Transverse colon (tissue), 4 donors: ENCODE data around the gene LRRC37A3. TPM values are rescaled to one million over a fixed set of nuclear protein-coding genes. Genes with fewer than 3 reads are reported as not detected.
"Not testable (repeated sequence)": the region's sequence is repeated elsewhere in the genome, so short reads cannot be mapped to it uniquely, and the experiment has no call there.

ENCODE experiments used
- DNase-seq: peaks from one replicate; pipeline ENCODE4 v3.0.0-alpha.2; 2019
- H3K27ac ChIP-seq, 4 donors: fragments of 200-600 bp; sonication (generic); 2 replicates each; pipeline ENCODE4 v1.5.1; 2016 to 2018; ENCODE audit warnings: inconsistent platforms in 4 of 4
- H3K27me3 ChIP-seq: fragments of 200-600 bp; sonication (generic); 2 replicates; pipeline ENCODE4 v1.5.1; 2017; ENCODE audit warnings: inconsistent platforms
- H3K36me3 ChIP-seq, 4 donors: fragments of 200-600 bp; sonication (generic); 2 replicates each; pipeline ENCODE4 v1.5.1; 2017 to 2019; ENCODE audit warnings: inconsistent platforms in 4 of 4
- H3K4me1 ChIP-seq, 4 donors: fragments of 200-600 bp; sonication (generic); 2 replicates each; pipeline ENCODE4 v1.5.1; 2017 to 2020; ENCODE audit warnings: inconsistent platforms in 4 of 4
- H3K4me3 ChIP-seq, 4 donors: fragments of 200-600 bp; sonication (generic); 1 replicate in 1 of 4; 2 replicates in 3 of 4; pipeline versions ENCODE4 v1.5.1 to v1.6.1; 2017 to 2019; ENCODE audit warnings: inconsistent platforms in 4 of 4
- H3K9me3 ChIP-seq, 2 donors: fragments of 200-600 bp; sonication (generic); 2 replicates each; pipeline ENCODE4 v1.5.1; 2017 to 2019; ENCODE audit warnings: inconsistent platforms in 2 of 2
- CTCF ChIP-seq, 5 experiments: fragments of 200-600 bp in 3 of 5; fragments of 450-650 bp in 2 of 5; sonication (generic) in 3 of 5; IDR thresholded peaks; 1 replicate in 2 of 5; 2 replicates in 3 of 5; pipeline ENCODE4 v1.5.1; 2016 to 2017; ENCODE audit warnings: antibody characterized with exemption in 5 of 5, inconsistent platforms in 3 of 5, mild to moderate bottlenecking in 2 of 5, moderate library complexity in 1 of 5
- EP300 ChIP-seq: sonication (generic); formaldehyde crosslinking; IDR thresholded peaks from one replicate; pipeline ENCODE4 v1.6.1; 2017; ENCODE audit warnings: antibody characterized with exemption, low read depth
- POLR2A ChIP-seq: fragments of 450-650 bp; IDR thresholded peaks from one replicate; pipeline ENCODE4 v1.6.1; 2016; ENCODE audit warnings: antibody characterized with exemption, mild to moderate bottlenecking, moderate library complexity
- POLR2AphosphoS5 ChIP-seq, 3 donors: sonication (generic); formaldehyde crosslinking; IDR thresholded peaks; one replicate each; pipeline ENCODE4 v1.6.1; 2016; ENCODE audit warnings: antibody characterized with exemption in 3 of 3
- WGBS, 2 donors: methylation state at CpG; one replicate each; pipeline ENCODE4 v1.1.5; 2018; ENCODE audit warnings: low coverage in 1 of 2; 5-methylcytosine and 5-hydroxymethylcytosine counted together
- in situ Hi-C, 4 donors: fragments of 200-750 bp; cut with MboI; loops; one replicate each; pipeline versions ENCODE4 v1.15.0 to v1.15.1; 2017; ENCODE audit warnings: low sequenced_read_pairs in 3 of 4, low pct_ligation_motif_present in 1 of 4, low pct_unique_long_range_greater_than_20kb in 1 of 4
- intact Hi-C: fragments of 100-400 bp; cut with DNase I; formaldehyde crosslinking; loops from one replicate; pipeline ENCODE4 v1.15.1; 2023; ENCODE audit warnings: low total_unique reads
- total RNA-seq, 4 donors: library from RNA; depleted of rRNA; stranded (reverse); fragments of >200 nt; gene quantifications; one replicate each; pipeline ENCODE4 v1.1.0, GENCODE V29; 2016

The LRRC37A3 gene
- total RNA-seq, 4 donors from 2014 or later = 0.37 to 5.2 (median 4.7) TPM

- in situ Hi-C loops (no loop called here), intact Hi-C loops (no loop called here)
- Histone ChIP-seq H3K27ac (peak overlapping the region; percentile 95 to 98 (median 96)), H3K4me1 (peaks cover 0 to 10% (median 6%) of the 10 kb centered on the region in 4 donors), H3K27me3 (no peaks in the 10 kb centered on the region), H3K4me3 (peak overlapping the region; percentile 62 to 91 (median 75)), H3K36me3 (no peaks in the 10 kb centered on the region), H3K9me3 (no peaks in the 10 kb centered on the region)
- 81 to 91% methylated on average over 7 to 9 of the region's 9 CpGs for WGBS, 2 donors
- no peak for DNase-seq
- TF ChIP-seq CTCF (IDR thresholded peaks at IDR 0.05) (no peak), POLR2A (no peak), EP300 (no peak), POLR2AphosphoS5 (IDR thresholded peaks at IDR 0.05) (no peak)
Measured at GRCh38 chr17:64920026-64920418, 744 bp upstream of the LRRC37A3 start.

- Histone ChIP-seq H3K4me1 (peaks cover 0 to 10% (median 6%) of the 10 kb centered on the region in 4 donors), H3K27ac (peak overlapping the region; percentile 95 to 98 (median 96)), H3K4me3 (peak overlapping the region; percentile 68 to 92 (median 86))
- intact Hi-C loops, H3K27me3 ChIP-seq, H3K36me3 ChIP-seq, in situ Hi-C loops, H3K9me3 ChIP-seq: not testable (repeated sequence)
- 0% methylated on average over 6 of the region's 47 CpGs; no CpG with 5 or more reads in 1 of the 2 donors for WGBS, 2 donors
- TF ChIP-seq POLR2AphosphoS5 (IDR thresholded peaks at IDR 0.05) = peak in 2 of 3 donors; percentile 7 to 38
- peak; percentile 79 for DNase-seq
Measured at GRCh38 chr17:64918842-64919288, 413 bp downstream of the LRRC37A3 start.

GRCh38 chr17:64917540-64917939 lies 1.7 kb downstream of the LRRC37A3 start:
- 96% methylated on average over 14 of the region's 16 CpGs; no CpG with 5 or more reads in 1 of the 2 donors for WGBS, 2 donors
- DNase-seq, H3K27ac ChIP-seq, H3K9me3 ChIP-seq, H3K36me3 ChIP-seq, H3K4me3 ChIP-seq, intact Hi-C loops, H3K27me3 ChIP-seq, in situ Hi-C loops: not testable (repeated sequence)
- H3K4me1 ChIP-seq = peaks cover 0 to 10% (median 6%) of the 10 kb centered on the region in 4 donors

GRCh38 chr17:64915244-64915643 lies 4.0 kb downstream of the LRRC37A3 start:
- H3K27ac ChIP-seq, H3K4me1 ChIP-seq, intact Hi-C loops, H3K36me3 ChIP-seq, DNase-seq, H3K4me3 ChIP-seq, in situ Hi-C loops, H3K9me3 ChIP-seq, H3K27me3 ChIP-seq: not testable (repeated sequence)
- 67 to 80% methylated on average over 1 of the region's 1 CpG for WGBS, 2 donors

GRCh38 chr17:64910191-64910514 lies 9.1 kb downstream of the LRRC37A3 start:
- H3K36me3 ChIP-seq, DNase-seq, H3K4me3 ChIP-seq, H3K4me1 ChIP-seq, in situ Hi-C loops, H3K27me3 ChIP-seq, H3K9me3 ChIP-seq, H3K27ac ChIP-seq, intact Hi-C loops: not testable (repeated sequence)
- 67 to 75% methylated on average over 1 to 2 of the region's 3 CpGs for WGBS, 2 donors

GRCh38 chr17:64909511-64910190 lies 9.6 kb downstream of the LRRC37A3 start:
- DNase-seq, H3K4me3 ChIP-seq, H3K4me1 ChIP-seq, H3K9me3 ChIP-seq, H3K36me3 ChIP-seq, H3K27me3 ChIP-seq, intact Hi-C loops, in situ Hi-C loops, H3K27ac ChIP-seq: not testable (repeated sequence)
- WGBS, 2 donors = 82 to 100% methylated on average over 5 to 6 of the region's 7 CpGs

GRCh38 chr17:64904069-64904468 lies 15.2 kb downstream of the LRRC37A3 start:
- H3K9me3 ChIP-seq, intact Hi-C loops, H3K27ac ChIP-seq, H3K4me1 ChIP-seq, H3K27me3 ChIP-seq, H3K36me3 ChIP-seq, DNase-seq, H3K4me3 ChIP-seq, in situ Hi-C loops: not testable (repeated sequence)
- WGBS, 2 donors = 94% methylated on average over 2 of the region's 5 CpGs; no CpG with 5 or more reads in 1 of the 2 donors
